Superior temporal gyrus (tissue), 1 donor: ENCODE results near the gene C12orf42.

Source experiments
- DNase-seq: peaks from one replicate; pipeline ENCODE4 v3.0.0-alpha.2; 2016; ENCODE audit errors: extremely low spot score

Gene C12orf42

DNA sequence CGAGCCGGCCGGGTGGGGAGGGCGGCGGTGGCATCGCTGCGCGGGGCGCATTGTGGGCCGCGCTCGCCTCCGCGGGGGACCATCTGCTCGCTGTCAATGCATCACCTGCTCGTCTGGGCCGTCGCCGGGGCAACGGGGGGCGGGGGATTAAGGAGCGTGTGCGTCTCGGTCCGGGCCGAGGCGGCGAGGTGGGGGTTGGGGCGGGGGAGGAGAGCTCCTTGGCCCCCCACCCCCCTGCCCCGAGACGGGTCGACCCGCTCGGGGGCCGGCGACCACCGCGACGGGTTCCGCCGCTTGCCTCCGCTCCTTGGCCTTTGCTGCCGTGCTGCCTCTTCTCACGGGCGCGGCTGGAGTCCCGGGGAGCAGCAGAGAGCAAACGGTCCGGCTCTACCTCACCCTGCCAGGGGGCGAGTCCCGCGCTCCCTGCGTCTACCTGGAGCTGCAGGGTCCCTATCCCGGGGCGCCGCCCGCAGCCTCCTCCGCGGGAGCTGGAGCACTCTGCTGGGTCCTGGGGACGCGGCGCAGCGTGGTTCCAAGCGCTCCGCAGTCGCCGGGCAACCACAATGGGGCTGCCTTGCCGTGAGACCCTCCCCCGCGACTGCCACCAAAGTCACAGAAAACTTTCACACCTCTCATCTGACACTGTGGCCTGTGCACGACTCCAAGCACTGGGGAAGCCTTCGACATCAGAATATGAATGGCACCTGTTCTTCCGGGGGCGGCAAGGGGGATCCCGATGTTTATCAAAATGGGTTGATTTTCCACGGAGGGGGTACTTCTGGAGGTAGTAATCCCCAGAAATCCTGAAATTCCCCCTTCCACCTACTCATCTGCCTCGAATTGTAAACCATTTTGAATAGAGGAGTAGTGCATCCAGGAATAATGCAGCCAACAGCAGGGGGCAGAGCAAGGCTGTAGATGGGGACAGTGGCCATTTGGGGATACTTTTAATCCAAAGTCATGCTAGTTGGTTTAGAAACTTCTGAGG, at the start of gene C12orf42:
Gene C12orf42, minus strand, starts transcription at position 500 of the 988 bp plus-strand sequence. CDS start 17,542 bp downstream, outside the sequence.
- peak; percentile 69 for DNase-seq

DNA sequence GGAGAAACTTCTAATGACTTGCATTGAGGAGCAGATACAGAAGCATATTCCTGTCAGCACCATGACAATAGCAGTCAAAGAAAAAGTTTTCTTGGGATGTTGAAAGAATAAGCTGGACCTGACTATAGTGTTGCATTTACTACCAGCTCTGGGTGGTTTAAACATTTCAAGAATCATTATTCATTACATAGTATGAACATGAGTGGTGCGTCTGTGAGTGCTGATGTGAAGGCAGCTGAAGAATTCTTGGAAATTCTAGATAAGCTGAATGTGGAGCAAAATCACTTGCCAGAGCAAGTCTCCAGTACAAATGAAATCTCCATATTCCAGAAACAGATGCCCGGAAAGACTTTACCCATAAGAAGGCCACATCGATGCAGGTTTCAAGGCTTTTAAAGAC, 46.3 kb upstream of the C12orf42 start:
- no peak for DNase-seq

DNA sequence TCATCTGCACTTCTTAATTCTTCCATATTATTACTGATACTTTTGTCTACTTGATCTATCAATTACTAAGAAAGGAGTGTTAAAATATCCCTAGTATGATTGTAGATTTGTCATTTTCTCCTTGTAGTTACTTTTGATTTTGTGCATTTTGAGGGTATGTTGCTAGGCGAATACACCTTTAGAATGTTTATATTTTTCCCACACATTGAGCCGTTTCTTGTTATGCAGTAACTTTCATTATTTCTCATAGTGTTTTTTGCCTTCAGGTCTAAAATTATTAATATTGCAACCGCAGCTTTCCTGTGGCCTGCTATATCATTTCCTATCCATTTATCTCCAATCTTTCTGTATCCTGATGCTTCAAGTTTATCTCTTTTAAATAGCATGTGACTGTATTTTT, 44.6 kb upstream of the C12orf42 start:
- DNase-seq, result no peak

DNA sequence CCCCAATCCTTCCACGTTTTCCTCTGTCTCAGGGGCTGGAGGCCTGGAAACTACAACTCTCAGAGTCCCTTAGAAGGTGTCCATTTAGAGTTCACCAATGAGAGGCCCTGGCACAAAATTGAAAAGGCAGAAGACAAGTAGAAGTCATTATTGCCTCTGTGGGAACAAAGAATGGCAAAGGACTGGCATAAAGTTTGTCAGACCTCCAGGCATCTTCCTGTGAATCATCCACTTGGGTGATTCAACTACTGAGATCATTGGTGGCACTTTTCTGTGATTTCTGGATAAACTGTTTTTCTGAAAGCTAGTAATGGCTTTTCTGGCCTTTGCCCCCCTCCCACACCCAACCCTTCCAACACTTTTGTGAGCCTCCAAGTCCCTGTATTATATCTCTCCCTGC, 42.6 kb upstream of the C12orf42 start:
- DNase-seq, result no peak

DNA sequence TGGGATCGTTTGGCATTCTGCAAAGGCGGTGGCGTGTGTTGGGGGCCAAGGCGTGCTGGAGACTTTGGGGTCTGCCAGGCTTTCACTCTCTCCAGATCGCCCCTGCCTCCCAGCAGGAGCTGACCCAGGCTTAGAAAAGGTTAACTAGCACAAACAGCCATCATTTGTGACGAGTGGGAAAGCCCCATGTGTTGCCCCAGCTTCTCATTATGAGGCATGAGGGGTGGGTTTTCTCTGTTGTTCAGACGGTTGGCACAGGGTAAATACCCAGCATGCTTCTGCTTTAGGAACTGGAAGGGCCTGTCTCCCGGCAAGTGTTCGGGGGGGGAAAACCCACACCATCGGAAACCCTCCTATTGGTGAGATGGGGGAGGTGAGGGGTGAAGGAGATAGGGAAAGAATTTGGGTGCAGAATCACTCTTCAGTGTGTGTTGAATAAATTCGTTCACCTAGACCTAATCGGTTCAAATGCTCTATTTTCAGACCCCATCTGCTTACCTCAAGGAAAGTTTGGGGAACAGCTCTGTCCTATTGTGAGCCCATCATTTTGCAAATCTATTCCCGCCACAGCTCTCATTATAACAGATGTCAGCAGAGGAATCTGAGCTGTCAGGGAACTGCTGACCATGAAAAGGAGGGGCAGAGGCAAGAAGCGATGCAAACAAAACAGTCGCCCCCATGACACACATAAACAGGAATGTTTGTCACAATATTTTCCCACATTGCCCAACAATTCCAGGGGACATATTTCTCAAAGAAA, 34.7 kb upstream of the C12orf42 start:
- DNase-seq, result no peak

DNA sequence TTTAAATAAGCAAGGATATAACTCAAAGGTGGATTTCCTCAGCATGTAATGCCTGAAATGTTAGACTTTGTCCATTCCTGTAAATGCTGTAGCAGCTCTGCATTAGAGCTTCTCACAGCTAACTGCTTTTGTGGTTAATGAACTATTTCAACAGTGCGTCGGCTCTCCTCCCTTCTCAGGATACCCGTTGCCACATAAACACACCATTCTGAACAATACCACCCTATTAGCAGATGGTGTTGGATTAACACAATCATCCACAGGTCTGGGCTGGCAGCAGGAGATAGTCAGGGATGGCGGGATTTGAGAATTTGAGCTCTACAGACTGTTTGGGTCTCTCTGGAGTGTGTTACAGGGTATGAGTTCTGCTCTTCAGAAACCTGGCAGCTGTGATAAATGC, 33.5 kb upstream of the C12orf42 start:
- no peak for DNase-seq

DNA sequence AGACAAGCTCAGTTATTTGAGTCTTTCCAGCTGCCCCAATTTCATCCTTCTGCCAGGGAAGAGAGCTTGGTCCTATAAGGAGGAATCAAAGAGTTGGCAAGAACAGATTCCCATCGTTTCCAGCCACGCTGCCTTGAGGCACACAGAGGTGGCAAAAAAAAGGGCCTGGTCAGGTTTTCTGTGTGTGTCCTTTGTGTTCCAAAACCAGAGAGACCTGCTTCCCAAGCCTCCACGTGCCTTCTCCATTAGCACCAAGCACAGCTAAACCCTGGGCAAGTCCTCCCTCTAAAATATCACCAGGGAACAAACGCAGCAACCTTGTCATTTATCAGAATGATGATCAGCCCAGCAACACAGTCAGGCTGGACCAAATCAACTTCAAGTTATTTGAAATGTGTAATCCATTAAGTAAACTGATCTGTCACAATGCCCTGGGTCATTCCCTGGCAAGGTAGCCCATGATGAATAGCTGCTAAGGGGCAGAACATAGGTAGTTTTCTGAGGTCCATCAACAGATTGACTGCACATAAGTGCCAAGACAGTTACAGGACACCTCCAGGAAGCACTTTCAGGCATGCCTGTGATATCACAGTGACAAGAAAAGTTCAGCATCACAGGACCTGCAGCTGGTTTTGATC, 28.6 kb upstream of the C12orf42 start:
- DNase-seq, result no peak

DNA sequence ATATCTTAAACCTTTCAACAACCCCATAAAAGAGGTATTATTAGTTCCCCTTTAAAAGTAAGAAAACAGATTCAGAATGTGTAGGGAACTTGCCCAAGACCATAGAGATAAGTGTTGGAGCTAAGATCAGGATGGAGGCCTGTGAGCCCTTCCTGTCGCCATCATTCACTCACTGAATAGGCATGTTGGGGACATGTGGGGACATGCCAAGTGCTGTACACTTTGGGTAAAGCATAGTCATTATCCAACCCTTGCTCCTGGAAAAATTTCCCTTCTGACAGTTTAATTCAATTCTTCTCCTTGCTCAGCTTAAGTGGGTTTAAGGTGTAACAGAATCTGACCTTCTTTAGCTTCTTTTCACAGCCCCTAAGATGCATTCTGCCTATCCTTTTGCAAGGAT, 28.0 kb upstream of the C12orf42 start:
- no peak for DNase-seq

DNA sequence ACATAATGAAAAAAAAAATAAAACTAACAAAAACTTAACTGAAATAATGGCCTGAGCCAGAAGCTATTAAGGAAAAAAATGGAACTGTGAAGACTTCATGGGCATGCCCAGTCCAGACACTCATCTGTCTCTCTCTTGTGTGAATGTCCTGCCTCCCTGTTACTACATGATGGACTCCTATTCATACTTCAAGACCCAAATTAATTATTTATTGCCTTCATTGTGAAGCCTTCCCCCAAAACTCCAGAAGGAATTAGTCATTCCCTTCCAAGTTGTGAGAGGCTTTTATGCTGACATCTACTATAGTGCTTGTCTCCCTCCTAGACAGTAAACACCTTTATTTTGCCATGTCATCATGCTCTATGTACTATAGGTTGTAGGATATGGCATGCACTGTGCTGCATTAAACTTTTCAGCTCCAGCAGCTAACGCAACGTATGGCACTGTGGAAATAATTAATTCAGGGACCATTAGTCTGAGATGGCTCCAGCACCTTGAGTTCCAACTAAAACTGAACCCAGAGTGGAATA, 25.0 kb upstream of the C12orf42 start:
- DNase-seq, result no peak

DNA sequence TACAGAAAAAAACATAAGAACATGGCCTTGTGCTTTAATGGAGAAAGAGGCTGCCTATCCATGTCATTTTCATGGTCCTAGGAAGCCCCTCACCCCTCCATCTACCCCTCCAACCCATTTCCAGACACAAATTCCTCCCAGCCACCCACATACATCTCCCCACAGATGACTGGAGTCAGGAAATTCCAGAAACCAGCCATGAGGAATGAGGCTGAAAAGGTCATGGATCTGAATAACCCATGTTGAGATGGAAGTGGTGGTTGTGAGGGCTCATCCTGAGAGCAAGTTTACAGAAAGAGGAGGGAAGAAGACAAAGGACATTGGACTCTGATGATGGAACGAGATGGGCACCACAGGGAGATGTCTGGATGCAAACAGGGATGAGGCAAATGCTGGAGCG, 23.9 kb upstream of the C12orf42 start:
- DNase-seq, result no peak

DNA sequence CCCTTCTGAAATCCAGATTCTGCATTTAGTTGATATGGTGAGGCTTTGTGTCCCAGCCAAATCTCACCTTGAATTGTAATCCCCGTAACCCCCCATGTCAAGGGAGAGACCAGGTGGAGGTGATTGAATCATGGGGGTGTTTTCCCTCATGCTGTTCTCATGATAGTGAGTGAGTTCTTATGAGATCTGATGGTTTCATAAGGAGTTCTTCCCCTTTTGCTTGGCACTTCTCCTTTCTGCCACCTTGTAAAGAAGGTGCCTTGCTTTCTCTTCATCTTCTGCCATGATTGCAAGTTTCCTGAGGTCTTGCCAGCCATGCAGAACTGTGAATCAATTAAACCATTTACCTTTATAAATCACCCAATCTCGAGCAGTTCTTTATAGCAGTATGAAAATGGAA, 23.1 kb upstream of the C12orf42 start:
- DNase-seq, result no peak

DNA sequence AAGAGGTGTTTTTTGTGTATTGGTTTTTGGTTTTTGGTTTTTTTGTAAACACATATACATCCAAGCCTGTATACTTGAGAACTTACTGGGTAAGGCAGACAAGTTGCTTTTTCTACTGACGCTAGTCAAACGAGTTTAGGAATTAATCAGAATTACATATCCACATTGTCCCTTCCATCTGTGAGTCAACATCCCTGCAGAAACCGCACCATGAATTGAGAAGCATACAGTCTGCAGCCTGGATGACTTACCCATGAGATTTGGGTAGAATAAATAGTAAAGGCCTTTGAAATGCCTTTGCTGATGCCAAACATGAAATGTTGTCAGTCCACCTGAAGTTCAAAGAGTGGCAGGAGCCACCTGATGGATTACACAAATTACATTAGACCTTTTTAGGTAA, 21.4 kb upstream of the C12orf42 start:
- DNase-seq, result no peak

DNA sequence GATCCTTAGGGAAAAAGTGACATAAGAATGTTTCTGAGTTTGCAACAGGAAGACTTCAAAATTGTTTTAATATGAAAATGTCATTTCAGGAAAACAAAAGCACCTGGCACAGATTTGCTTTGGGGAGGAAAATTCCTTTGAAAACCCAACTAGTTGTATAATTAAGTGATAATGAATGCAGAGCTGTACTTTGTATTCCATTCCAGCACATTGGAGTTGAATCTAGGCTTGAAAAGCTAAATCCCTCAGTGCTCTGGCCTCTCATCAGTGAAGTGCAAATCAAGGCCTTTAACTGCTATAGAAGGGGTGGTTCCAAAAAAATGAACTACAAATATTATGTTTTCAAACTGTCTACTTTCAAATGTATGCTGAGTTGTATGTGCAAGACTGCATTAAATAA, 19.6 kb upstream of the C12orf42 start:
- DNase-seq, result no peak

DNA sequence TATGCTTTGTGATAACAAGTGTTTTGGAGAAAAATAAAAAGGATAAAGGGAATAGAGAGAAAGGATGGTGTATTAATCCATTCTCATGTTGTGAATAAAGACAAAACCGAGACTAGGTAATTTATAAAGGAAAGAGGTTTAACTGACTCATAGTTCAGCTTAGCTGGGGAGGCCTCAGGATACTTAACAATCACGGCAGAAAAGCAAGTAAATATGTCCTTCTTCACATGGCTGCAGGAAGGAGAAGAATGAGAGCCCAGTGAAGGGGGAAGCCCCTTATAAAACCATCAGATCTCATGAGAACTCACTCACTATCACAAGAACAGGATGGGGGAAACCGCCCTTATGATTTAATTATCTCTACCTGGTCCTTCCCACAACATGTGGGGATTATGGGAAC, 18.1 kb upstream of the C12orf42 start:
- no peak for DNase-seq

DNA sequence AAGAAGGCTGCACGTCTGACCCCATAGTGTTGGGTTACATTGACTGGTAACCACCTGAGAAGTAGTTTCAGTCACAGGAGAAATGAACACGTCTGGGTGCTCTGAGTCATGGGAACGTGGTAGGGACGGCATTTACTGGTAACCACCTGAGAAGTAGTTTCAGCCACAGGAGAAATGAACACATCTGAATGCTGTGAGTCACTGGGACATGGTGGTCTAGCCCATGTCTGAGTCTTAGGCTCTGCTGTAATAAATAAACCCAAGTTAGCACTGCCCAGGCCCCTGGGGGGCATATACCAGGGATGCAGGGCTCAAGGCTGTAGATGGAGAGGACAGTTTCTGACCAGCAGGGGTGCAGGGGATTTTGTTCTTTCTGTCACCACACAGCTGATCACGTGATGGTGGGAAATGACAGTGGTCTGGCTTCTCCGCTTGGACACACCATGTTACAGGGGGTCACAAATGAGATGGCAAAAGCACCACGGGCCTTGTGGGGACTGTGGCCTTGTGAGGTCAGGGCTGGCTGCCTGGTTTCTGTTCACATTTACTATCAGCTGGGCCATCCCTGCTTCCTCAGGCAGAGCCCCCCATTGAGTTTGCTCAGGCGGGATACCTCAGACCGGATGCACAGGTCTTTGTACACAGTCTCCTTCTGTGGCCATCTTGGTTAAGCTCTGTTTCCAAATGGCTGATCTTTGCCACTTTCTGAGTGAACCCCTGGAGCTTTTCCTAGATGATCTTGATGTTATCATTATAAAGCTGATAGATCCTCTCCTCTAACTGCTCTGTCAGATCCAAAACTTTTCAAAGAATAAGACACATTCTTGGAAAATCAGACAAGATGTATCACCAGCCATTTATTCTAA, 9.8 kb upstream of the C12orf42 start:
- no peak for DNase-seq

DNA sequence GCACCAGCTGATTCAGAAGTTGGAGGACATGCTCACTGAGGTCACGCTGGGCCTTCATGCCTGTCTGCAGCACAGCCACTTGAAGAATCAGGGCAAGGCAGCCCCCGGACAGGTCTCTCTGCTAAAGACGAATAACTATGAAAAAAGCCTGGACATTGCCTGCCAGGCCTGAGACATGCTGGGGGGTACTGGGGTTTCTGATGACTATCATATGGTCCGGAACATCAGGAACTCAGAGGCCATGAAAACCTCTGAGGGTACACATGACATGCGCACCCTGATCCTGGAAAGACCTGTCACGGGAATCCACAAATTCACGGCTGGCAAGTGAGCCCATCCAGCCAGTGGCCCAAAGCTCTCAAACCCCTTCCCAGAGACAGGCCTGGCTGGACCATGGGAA, 8.8 kb upstream of the C12orf42 start:
- DNase-seq, result no peak

DNA sequence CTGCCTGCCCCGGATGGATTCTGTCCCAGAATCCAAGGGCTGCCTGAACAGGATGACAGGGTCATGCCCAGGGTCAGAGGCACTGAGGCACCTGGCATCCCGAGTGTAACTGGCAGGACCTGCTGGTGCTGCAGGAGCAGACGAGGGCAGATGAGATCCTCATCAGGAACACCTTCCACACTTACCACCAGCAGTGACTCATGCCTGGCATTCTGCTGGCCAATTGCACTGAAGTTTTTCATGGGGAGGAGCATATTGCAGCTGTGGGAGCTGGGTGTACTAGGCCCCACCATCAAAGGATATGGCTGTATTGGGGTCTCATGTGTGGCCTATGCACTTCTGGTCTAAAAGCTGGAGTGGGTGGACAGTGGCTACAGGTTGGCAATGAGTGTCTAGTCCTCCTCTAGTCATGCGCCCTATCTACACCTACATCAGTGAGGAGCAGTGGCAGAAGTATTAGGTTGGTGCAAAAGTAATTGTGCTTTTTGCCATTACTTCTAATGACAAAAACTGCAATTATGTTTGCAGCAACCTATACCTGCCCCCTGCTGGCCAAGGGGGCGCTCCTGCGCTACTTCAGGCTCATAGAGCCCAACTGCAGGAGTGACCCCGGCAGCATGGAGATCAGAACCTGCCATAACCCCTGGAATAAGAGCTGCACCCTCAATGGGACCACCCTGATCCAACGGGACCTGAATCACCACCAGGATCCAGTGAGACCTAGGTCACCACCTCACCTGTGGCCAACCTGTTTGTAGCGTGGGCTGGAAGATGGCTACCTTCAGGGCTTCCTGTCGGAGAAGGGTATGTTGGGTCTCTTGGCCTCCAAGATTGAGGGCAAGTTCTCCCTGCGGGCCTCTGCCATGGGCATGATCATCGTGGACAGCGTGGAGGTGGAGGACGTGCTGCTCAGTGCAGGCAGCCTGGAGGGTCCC, 8.0 kb upstream of the C12orf42 start:
- DNase-seq, result no peak

DNA sequence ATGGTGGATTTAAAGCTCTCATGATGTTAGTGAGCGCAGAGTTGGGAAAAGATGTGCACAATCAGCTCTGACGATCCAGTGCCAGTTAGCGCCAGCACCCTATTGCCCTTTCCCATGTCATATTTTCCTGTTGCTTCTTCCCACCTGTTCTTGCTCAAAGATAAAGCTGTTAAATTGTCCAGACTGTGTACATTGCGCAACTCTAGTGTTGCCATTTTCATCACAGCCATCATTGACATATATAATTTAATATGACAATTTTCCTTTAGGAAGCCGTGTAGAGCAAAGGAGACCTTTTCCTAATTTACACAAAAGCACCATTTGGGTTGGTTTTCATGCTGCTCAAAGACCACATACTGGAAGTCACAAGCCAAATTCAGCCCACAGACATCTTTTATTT, 5.7 kb upstream of the C12orf42 start:
- no peak for DNase-seq

DNA sequence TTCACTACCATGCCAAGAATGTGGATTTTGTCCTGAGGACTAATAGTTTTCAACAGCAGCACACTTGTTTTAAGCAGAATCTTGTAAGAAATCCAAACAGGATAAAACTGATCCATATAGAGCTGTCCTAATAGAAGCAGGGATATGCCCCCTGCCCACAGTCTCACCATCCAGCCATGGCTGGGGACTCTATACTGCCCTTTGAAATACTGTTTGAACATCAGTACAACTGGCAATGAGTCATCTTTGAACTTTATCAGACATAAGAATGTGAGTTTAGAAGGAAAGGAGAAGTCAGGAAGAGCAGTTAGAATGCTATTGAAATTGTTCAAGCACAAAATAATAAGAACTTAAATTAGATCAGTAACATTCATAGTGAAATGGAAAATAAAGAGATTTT, 3.8 kb upstream of the C12orf42 start:
- DNase-seq, result no peak

DNA sequence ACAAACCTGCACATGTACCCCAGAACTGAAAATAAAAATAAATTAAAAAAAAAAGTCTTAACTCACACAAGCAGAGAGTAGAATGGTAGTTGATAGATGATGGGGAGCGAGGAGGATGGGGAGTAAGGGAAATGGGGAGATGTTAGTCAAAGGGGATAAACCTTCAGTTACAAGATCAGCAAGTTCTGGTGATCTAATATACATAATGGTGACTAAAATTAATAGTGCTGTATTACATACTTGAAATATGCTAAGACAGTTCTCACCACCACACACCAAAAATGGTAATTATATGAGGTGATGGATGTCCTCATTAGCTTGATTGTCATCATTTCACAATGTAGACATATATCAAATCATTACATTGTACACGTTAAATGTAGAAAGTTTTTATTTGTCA, 3.2 kb upstream of the C12orf42 start:
- no peak for DNase-seq
